DND-41 (cell line): ENCODE results near the gene SLC66A2.
A peak's percentile ranks its signal among the peaks of the same experiment; 100 is the strongest.

Experiments
- ATAC-seq: fragments of 200-7000 bp; cut with Tn5 transposase; 3 replicates; pipeline ENCODE4 v1.9.1; 2021; ENCODE audit warnings: low read depth; ENCODE audit not compliant: insufficient read depth
- DNase-seq: peaks from one replicate; pipeline ENCODE4 v3.0.0-alpha.2; 2020
- H2AFZ ChIP-seq: 2 replicates; pipeline ENCODE4 v1.6.0; 2012; ENCODE audit warnings: low read depth, low read length
- H3K27ac ChIP-seq: 2 replicates; pipeline ENCODE4 v1.5.1; 2012; ENCODE audit warnings: low read length, inconsistent platforms
- H3K27me3 ChIP-seq: fragments of 200-600 bp; sonication (generic); 2 replicates; pipeline ENCODE4 v1.6.0; 2012; ENCODE audit warnings: low read length, mild to moderate bottlenecking, inconsistent platforms; ENCODE audit not compliant: insufficient read depth, poor library complexity
- H3K36me3 ChIP-seq: 2 replicates; pipeline ENCODE4 v1.5.1; 2012; ENCODE audit warnings: low read length, inconsistent platforms; ENCODE audit not compliant: insufficient read depth
- H3K4me1 ChIP-seq: 2 replicates; pipeline ENCODE4 v1.5.1; 2012; ENCODE audit warnings: mild to moderate bottlenecking, low read length; ENCODE audit not compliant: insufficient read depth
- H3K4me2 ChIP-seq: 2 replicates; pipeline ENCODE4 v1.6.0; 2012; ENCODE audit warnings: mild to moderate bottlenecking, moderate library complexity, low read length, inconsistent platforms; ENCODE audit not compliant: insufficient read depth
- H3K4me3 ChIP-seq, 2 experiments: fragments of 200-600 bp in 1 of 2; shearing (Covaris generic) in 1 of 2; 2 replicates each; pipeline ENCODE4 v1.5.1; 2012 to 2016; ENCODE audit warnings: inconsistent platforms in 2 of 2, low read length in 2 of 2, mild to moderate bottlenecking in 2 of 2, low read depth in 1 of 2, moderate library complexity in 1 of 2
- H3K79me2 ChIP-seq: 2 replicates; pipeline ENCODE4 v1.6.0; 2012; ENCODE audit warnings: low read length, inconsistent platforms; ENCODE audit not compliant: insufficient read depth
- H3K9ac ChIP-seq: 2 replicates; pipeline ENCODE4 v1.6.0; 2012; ENCODE audit warnings: low read depth, mild to moderate bottlenecking, inconsistent platforms, low read length, moderate library complexity
- H3K9me3 ChIP-seq: 2 replicates; pipeline ENCODE4 v1.5.1; 2012; ENCODE audit warnings: low read length, moderate library complexity, mild to moderate bottlenecking, inconsistent platforms; ENCODE audit not compliant: insufficient read depth, severe bottlenecking
- H4K20me1 ChIP-seq: 2 replicates; pipeline ENCODE4 v1.6.0; 2012; ENCODE audit warnings: low read length; ENCODE audit not compliant: insufficient read depth
- EZH2 ChIP-seq: IDR thresholded peaks from 3 replicates; pipeline ENCODE4 v1.6.1; 2012; ENCODE audit warnings: borderline replicate concordance, low read depth, mild to moderate bottlenecking, moderate library complexity, low read length, inconsistent platforms; ENCODE audit not compliant: severe bottlenecking
- TF ChIP-seq, protein P1 (sequence below): IDR thresholded peaks from 2 replicates; pipeline ENCODE4 v1.5.1; 2012; ENCODE audit warnings: borderline replicate concordance, low read length, moderate library complexity, mild to moderate bottlenecking; ENCODE audit not compliant: poor library complexity, severe bottlenecking; ENCODE audit errors: extremely low read depth

Gene SLC66A2

DNA sequence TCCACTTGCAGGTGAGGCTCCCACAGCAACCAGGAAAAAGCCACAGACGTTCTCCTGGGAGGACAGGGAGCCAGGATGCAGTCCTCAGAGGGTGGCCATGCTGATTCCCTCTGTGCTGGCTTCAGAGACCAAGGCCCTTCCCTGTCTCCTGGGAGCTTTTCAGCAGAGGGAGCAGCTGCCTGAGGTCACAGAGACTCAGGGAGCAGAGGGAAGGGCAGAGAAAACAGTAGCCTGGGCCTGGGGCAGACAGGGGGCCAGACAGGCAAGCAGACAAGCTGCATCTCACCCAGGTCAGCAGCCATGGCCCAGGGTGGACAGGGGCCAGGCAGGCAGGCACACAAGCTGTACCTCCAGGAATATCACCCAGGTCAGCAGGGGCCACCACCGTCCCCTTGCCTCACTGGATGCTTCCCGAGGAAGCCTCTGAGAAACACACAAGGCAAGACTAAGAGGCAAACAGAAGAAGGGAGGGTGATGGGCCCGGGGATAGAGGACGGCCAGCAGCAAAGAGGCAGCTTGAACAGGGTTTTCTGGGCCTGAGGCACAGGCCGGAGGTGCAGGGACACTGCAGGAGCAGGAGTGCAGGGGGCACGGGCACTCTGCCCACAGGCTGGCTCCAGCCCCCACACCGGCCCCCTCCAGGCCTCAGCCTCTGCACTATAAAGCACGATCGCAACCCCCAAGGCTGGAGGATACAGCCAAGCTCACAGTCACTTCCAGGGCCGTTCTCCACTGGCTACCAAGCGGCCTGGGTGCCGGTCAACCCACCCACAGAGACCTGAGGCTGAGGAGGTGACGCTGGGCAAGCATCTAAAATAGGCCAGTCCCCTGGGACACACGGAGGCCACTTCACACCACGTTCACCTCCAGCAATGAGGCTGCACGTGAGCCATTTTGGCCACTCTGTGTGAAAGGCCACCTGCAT lies 6.1 kb downstream of the SLC66A2 start:
- Histone ChIP-seq H3K79me2 (peaks cover 86% of the 10 kb centered on the region), H4K20me1 (peaks cover 78% of the 10 kb centered on the region), H3K9me3 (no peaks in the 10 kb centered on the region), H3K4me2 (no peak overlapping the region), H3K27me3 (no peaks in the 10 kb centered on the region), H3K27ac (no peak overlapping the region; the same call in 1 of the 2 replicates), H2AFZ (no peak overlapping the region), H3K36me3 (peaks cover 65% of the 10 kb centered on the region), H3K9ac (peak overlapping the region; percentile 9; the same call in 1 of the 2 replicates), H3K4me1 (peaks cover 34% of the 10 kb centered on the region), H3K4me3 (no peak overlapping the region)
- TF ChIP-seq, protein P1, sequence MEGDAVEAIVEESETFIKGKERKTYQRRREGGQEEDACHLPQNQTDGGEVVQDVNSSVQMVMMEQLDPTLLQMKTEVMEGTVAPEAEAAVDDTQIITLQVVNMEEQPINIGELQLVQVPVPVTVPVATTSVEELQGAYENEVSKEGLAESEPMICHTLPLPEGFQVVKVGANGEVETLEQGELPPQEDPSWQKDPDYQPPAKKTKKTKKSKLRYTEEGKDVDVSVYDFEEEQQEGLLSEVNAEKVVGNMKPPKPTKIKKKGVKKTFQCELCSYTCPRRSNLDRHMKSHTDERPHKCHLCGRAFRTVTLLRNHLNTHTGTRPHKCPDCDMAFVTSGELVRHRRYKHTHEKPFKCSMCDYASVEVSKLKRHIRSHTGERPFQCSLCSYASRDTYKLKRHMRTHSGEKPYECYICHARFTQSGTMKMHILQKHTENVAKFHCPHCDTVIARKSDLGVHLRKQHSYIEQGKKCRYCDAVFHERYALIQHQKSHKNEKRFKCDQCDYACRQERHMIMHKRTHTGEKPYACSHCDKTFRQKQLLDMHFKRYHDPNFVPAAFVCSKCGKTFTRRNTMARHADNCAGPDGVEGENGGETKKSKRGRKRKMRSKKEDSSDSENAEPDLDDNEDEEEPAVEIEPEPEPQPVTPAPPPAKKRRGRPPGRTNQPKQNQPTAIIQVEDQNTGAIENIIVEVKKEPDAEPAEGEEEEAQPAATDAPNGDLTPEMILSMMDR: no peak
- TF ChIP-seq EZH2: no peak
- DNase-seq: no peak
- ATAC-seq: no peak

DNA sequence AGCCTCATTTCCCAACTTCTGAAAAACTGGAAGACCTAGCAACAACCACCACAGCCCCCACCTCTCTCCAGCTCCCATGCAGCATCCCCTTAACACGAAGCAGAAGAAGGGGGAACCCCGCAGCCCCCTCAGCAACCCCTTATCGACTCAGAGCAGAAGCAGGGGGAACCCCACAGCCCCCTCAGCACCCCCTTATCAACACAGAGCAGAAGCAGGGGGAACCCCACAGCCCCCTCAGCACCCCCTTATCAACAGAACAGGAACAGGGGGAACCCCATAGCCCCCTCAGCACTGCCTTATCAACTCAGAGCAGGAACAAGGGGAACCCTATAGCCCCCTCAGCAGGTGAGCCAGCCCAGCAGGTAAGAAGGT lies 6.7 kb downstream of the SLC66A2 start:
- ATAC-seq (no peak), DNase-seq (no peak)
- Histone ChIP-seq H2AFZ (no peak overlapping the region), H3K4me2 (no peak overlapping the region), H3K27ac (no peak overlapping the region), H3K4me3 (no peak overlapping the region), H3K4me1 (peaks cover 27% of the 10 kb centered on the region), H3K36me3 (peaks cover 71% of the 10 kb centered on the region), H4K20me1 (peaks cover 72% of the 10 kb centered on the region), H3K9ac (no peak overlapping the region), H3K27me3 (no peaks in the 10 kb centered on the region), H3K9me3 (no peaks in the 10 kb centered on the region), H3K79me2 (peaks cover 85% of the 10 kb centered on the region)
- TF ChIP-seq, protein P1: no peak
- no peak for TF ChIP-seq EZH2

GRCh38 chr18:79944126-79944731 lies 7.2 kb downstream of the SLC66A2 start:
- H3K27me3 ChIP-seq: no peaks in the 10 kb centered on the region
- TF ChIP-seq, protein P1: no peak
- no peak overlapping the region for H3K27ac ChIP-seq
- peak; percentile 62 for DNase-seq
- no peaks in the 10 kb centered on the region for H3K9me3 ChIP-seq
- H3K4me3 ChIP-seq: no peak overlapping the region
- peaks cover 69% of the 10 kb centered on the region for H4K20me1 ChIP-seq
- peaks cover 83% of the 10 kb centered on the region for H3K79me2 ChIP-seq
- no peak overlapping the region for H3K4me2 ChIP-seq
- H3K36me3 ChIP-seq: peaks cover 73% of the 10 kb centered on the region
- peaks cover 22% of the 10 kb centered on the region for H3K4me1 ChIP-seq
- no peak overlapping the region for H3K9ac ChIP-seq
- H2AFZ ChIP-seq: no peak overlapping the region
- ATAC-seq: peak; percentile 84
